ENCODE measurements around the gene PILRA. TPM values are rescaled to one million over a fixed set of nuclear protein-coding genes. Genes with fewer than 3 reads are reported as not detected.

The PILRA gene
- total and polyA plus RNA-seq, 10 of the 15 experiments (the other 5 are each of a cell fraction or from before 2014, with no cell fraction given) = 6.6 to 43.3 (median 11.5) TPM

DNA sequence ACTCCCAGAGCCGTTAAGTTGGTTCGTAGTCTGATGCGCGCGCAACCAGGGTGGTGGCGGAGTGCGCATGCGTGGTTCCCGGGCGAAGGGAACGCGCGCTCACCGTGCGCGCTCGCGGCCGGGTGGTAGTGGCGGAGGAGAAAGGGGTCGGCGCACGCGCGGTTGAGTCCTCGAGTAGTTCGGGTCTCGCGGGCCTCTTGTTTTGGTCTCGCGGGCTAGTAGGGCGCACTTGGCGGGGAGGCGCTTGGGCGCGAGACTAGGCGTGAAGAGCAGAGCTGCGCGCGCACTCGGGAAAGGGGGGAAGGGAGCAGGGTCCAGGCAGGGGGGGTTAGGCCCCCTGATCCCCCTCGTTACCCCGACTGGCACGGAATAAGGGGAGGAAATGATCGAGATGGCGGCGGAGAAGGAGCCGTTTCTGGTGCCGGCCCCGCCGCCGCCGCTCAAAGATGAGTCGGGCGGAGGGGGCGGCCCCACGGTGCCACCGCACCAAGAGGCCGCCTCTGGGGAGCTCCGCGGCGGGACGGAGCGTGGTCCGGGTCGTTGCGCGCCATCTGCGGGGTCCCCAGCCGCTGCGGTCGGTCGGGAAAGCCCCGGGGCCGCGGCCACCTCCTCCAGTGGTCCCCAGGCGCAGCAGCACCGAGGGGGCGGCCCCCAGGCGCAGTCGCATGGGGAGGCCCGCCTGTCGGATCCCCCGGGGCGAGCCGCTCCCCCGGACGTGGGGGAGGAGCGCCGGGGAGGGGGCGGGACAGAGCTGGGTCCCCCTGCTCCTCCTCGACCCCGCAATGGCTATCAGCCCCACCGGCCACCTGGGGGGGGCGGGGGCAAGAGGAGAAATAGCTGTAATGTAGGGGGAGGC lies 56.6 kb downstream of the PILRA start, which contains the start of gene MEPCE (continued):
- TF ChIP-seq, protein P1, sequence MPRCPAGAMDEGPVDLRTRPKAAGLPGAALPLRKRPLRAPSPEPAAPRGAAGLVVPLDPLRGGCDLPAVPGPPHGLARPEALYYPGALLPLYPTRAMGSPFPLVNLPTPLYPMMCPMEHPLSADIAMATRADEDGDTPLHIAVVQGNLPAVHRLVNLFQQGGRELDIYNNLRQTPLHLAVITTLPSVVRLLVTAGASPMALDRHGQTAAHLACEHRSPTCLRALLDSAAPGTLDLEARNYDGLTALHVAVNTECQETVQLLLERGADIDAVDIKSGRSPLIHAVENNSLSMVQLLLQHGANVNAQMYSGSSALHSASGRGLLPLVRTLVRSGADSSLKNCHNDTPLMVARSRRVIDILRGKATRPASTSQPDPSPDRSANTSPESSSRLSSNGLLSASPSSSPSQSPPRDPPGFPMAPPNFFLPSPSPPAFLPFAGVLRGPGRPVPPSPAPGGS (IDR thresholded peaks at IDR 0.05; ENCODE audit: borderline replicate concordance, insufficient read depth, low read depth, low read length, poor library complexity, severe bottlenecking) = peak; percentile 71
- peak; percentile 96 for TF ChIP-seq LARP7 (IDR thresholded peaks at IDR 0.05)
- TF ChIP-seq SUZ12 (IDR thresholded peaks at IDR 0.05; ENCODE audit: unreplicated experiment) = no peak

DNA sequence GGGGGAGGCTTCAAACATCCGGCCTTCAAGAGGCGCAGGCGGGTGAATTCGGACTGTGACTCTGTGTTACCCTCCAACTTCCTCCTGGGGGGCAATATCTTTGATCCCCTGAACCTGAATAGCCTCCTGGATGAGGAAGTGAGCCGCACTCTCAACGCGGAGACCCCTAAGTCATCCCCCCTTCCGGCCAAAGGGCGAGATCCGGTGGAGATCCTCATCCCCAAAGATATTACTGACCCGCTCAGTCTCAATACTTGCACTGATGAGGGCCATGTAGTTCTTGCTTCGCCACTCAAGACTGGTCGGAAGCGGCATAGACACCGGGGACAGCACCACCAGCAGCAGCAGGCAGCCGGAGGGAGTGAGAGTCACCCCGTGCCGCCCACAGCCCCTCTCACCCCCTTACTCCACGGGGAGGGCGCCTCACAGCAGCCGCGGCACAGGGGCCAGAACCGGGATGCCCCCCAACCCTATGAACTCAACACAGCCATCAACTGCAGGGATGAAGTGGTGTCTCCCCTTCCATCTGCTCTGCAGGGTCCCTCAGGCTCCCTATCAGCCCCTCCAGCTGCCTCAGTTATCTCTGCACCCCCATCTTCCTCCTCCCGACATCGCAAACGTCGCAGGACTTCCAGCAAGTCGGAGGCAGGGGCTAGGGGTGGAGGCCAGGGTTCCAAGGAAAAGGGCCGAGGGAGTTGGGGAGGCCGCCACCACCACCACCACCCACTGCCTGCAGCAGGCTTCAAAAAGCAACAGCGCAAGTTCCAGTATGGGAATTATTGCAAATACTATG lies 57.4 kb downstream of the PILRA start:
- Histone ChIP-seq H2AFZ (ENCODE audit: control insufficient read depth, low read depth, low read length) (no peak overlapping the region; the same call in 1 of the 2 replicates), H3K79me2 (ENCODE audit: control insufficient read depth, insufficient read depth, low read length) (peaks cover 48% of the 10 kb centered on the region), H3K36me3 (ENCODE audit: control insufficient read depth in 2 of 2, insufficient read depth in 2 of 2, low read length in 1 of 2) (peaks cover 5 to 16% of the 10 kb centered on the region in 2 experiments; a peak in 3 of 4 replicates), H3K9ac (ENCODE audit: control insufficient read depth, insufficient read depth, low read length) (peak overlapping the region; percentile 98), H3K9me3 (replicated peaks; ENCODE audit: control insufficient read depth, insufficient read depth, low read length) (no peaks in the 10 kb centered on the region), H3K27me3 (replicated peaks in 1 of 2; ENCODE audit: control insufficient read depth in 2 of 2, insufficient read depth in 2 of 2, low read length in 1 of 2) (no peaks in the 10 kb centered on the region), H3K27ac (ENCODE audit: control insufficient read depth, insufficient read depth) (peak overlapping the region; percentile 99), H4K20me1 (ENCODE audit: control insufficient read depth, insufficient read depth) (no peaks in the 10 kb centered on the region), H3K4me3 (peak overlapping the region; percentile 74), H3K4me2 (ENCODE audit: control insufficient read depth, insufficient read depth) (peak overlapping the region; percentile 97), H3K4me1 (ENCODE audit: control insufficient read depth, insufficient read depth, low read length) (peaks cover 30% of the 10 kb centered on the region)
- ATAC-seq (no peak; the same call in 1 of the 3 replicates), DNase-seq (ENCODE audit: low read depth, low spot score) (no peak), FAIRE-seq (no peak)
- 23% methylated on average over 31 of the region's 31 CpGs for WGBS (ENCODE audit: insufficient coverage, insufficient replicate concordance, low lambda C conversion rate, missing lambda C conversion rate)
- ChIA-PET CTCF (interaction anchor here (0.8 to 1.2 kb wide), 4 partner anchors 19 to 106 kb away, joined by 3 to 5 read pairs (median 4); no protein-coding TSS in a partner anchor), SMC1A (ENCODE audit: uncharacterized antibody, unreplicated experiment) (interaction anchor here (0.8 to 3.0 kb wide), 5 partner anchors 12 to 64 kb away, joined by 3 to 15 read pairs (median 3); no protein-coding TSS in a partner anchor), RAD21 (ENCODE audit: unreplicated experiment) (interaction anchor here (0.7 to 3.1 kb wide), 6 partner anchors 11 to 348 kb away, joined by 3 to 25 read pairs (median 6); no protein-coding TSS in a partner anchor), POLR2A (interaction anchor here (0.7 to 2.3 kb wide), 6 partner anchors 14 to 317 kb away, joined by 3 to 10 read pairs (median 4); partner anchors contain the start of gene TSC22D4)
- no TSS peak for BruUV-seq (replicated peaks)
- intact Hi-C loops (cut with micrococcal nuclease; ENCODE audit: unreplicated experiment) = no loop called here
- in situ Hi-C loops (cut with MboI) = no loop called here
- TF ChIP-seq FOXK2 (IDR thresholded peaks at IDR 0.05) (no peak), BMI1 (IDR thresholded peaks at IDR 0.05; ENCODE audit: borderline replicate concordance) (no peak), TAF1 (IDR thresholded peaks at IDR 0.05; ENCODE audit: borderline replicate concordance, low read depth, low read length) (0 out of 2 replicates have a peak, but pooled peaks have one; percentile 3), SIN3A (IDR thresholded peaks at IDR 0.05; ENCODE audit: low read depth, low read length) (peak; percentile 6; the same call in 1 of the 2 replicates), SREBF2 (IDR thresholded peaks at IDR 0.05; ENCODE audit: low read length) (no peak), SRF (IDR thresholded peaks at IDR 0.05; ENCODE audit: low read depth in 2 of 2, low read length in 2 of 2) (no peak), LARP7 (IDR thresholded peaks at IDR 0.05) (peak; percentile 52; the same call in 1 of the 2 replicates), CHD1 (IDR thresholded peaks at IDR 0.05; ENCODE audit: low read depth, low read length) (no peak), SPI1 (IDR thresholded peaks at IDR 0.05; ENCODE audit: borderline replicate concordance, insufficient read depth, low read depth, low read length) (peak; percentile 56; the same call in 1 of the 2 replicates), NBN (IDR thresholded peaks at IDR 0.05) (0 out of 2 replicates have a peak, but pooled peaks have one; percentile 6), POLR2AphosphoS5 (IDR thresholded peaks at IDR 0.05; ENCODE audit: low read length) (peak; percentile 68; the same call in 1 of the 2 replicates)
- TF ChIP-seq, protein P2, sequence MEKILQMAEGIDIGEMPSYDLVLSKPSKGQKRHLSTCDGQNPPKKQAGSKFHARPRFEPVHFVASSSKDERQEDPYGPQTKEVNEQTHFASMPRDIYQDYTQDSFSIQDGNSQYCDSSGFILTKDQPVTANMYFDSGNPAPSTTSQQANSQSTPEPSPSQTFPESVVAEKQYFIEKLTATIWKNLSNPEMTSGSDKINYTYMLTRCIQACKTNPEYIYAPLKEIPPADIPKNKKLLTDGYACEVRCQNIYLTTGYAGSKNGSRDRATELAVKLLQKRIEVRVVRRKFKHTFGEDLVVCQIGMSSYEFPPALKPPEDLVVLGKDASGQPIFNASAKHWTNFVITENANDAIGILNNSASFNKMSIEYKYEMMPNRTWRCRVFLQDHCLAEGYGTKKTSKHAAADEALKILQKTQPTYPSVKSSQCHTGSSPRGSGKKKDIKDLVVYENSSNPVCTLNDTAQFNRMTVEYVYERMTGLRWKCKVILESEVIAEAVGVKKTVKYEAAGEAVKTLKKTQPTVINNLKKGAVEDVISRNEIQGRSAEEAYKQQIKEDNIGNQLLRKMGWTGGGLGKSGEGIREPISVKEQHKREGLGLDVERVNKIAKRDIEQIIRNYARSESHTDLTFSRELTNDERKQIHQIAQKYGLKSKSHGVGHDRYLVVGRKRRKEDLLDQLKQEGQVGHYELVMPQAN (conservative IDR thresholded peaks at IDR 0.05) = 0 out of 2 replicates have a peak, but pooled peaks have one; percentile 23
